Measurements from ENCODE around the gene ZNF526. TPM values are rescaled to one million over a fixed set of nuclear protein-coding genes. Genes with fewer than 3 reads are reported as not detected.

Gene ZNF526
- total RNA-seq, 1 donor from 2014 or later, result 6.4 TPM

DNA sequence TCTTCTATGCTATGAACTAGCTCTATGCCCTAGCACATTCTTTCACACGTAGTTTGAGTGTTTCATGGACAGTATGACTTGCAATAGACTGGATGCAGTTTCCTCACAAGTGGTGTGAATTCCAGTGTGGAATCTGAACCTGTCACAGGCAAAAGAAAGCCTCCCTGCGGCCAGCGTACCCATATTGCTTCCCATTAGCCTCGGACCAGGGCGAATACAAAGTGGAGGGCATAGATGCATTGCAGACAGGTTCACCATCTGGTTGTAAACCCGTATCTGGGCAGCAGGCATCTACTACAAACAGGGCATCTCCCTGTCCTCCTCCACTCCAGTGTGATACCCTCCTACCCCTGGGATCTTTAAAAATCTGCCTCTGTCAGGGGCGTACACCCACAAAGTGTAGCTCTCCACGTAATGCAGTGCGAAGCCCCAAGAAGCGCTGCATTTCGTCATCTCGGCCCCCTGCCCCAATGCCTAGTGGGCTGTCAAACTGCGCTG is 47.6 kb downstream of the ZNF526 start:
- DNase-seq, result no peak

DNA sequence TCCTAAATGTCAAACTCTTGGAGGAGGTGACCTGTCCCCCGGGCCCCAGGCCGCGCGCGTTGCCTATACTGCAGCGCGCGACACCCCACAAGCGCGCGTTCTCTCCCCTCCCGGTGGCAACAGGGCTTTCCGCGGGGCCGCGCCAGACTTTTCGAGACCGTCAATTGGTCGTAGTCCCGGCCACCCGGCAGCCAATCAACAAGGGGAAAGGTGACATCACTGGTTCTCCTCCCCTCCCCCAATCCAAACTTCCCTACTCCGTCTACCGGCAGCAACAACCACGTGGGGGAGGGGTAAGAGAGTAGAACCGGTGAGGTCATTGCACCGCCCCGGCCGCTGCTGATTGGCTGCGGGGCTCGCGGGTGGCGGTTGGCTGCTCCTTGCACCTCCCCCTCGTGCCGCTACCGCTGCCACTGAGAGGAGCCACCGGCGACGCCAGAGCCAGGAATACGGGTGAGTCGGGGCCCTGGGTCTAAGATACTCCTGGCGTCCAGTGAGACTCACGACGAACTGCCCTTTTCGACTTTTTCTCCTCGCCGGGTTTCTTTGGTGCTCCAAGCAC is 48.1 kb downstream of the ZNF526 start:
- DNase-seq, result peak; percentile 98

DNA sequence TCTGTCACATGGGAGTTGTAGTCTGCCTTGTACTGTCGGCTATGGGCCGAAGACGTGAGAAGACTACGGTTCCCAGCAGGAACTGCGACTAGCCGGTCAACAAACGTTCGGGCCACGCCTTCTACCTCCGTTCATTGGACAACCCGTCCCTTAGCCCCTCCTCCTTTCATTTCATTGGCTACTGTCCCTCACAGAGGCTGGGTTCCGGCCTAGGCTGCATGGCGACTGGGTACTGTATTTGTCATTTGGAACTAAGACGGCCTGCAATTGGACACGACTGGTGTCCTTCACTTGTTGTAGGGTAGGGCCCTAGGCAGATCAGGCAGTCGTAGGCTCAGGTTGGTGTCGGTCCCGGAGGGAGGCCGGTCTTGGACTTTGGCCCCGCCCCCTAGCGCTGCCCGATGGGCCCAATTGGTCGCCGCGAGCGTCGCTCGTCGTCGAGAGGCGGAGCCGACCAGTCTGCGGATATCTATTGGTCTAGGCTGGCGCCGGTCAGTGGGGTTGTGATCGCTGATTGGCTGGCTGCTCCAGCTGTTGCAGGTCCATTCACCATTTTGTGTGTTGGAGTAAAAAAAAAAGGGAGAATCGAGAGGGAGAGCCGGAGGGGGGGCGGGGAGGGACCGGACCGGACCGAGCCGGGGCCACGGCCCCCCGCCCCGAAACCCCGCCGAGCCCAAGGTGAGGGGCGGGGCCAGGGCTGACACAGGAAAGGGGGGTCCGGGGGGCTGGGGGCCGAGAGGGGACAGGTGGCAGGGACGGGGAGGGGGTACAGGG is 48.8 kb downstream of the ZNF526 start, which contains the start of gene CIC:
Gene CIC, plus strand, starts transcription at position 549 of the 774 bp plus-strand sequence. CDS start 2,532 bp downstream, outside the sequence.
- DNase-seq, result peak; percentile 100

DNA sequence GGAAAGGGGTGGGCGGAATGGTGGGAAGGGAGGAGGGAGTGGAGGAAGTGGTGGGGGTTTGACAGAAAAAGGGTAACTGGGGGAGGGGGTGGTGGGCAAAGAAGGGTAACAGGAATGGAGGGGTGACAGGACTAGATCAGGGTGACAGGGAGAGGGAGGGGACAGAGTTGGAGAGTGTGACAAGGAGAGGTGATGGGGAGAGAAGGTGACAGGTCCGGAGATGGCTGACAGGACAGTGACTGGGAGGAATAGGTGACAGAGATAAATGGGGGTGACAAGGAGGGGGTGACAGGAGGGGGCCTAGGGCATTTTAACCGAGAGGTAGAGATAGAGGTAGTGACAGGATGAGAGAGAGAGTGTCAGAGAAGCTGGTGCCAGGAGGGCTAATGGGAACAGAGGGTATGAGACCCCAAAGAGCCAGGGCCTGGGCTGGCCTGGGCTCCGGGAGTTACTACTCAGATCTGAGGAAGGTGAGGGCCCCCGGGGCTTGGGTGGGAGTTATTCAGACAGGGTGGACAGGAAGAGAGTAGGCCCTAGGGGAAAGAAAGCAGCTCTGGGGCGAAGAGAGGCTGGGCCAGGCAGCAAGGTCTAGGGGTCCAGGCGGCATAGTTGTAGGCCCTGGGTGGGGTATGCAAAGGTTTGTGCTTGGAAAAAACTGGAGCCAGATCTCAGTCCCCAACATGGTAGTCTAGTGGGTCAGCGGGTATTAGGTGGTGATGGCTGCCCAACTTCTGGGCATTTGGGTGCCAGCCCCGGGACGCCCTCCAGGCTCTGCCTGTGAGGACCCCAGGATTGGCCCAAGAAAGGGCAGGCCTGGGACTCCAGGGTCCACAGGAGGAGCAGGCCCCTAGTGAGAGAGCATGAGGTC is 49.6 kb downstream of the ZNF526 start:
- no peak for DNase-seq

DNA sequence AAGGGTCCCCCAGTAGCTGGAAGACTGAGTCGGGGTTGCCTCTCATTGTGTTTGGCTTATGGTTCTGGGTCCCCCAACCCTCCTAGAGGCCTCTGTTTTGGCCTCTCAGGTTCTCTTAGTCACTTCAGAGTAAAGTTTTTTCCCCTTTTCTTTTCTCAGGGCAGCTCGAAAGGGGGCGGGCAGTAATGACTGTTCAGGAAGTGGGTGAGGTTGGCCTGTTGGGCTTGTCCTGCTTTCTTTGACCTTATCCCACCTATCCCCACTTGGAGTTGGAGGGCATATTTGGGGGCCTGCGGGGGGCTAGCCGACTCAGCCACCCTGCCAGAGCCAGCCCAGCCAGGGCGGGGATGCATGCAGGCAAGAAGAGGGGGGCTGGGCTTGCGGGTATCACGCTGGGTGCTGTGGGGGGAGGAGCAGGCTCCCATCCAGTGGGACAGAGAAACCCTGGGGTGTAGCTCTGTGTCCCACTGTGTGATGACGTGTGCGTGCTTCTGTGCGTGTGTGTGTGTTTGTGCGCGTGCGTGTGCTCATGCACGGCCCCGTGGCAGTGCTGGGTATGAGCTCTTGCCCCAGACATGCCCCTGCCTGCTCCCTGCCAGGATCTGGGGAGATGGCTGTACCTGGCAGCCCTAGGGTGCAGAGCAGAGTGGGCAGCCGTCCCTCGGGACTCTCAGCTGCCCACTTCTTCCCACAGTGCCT is 50.4 kb downstream of the ZNF526 start:
- DNase-seq, result peak; percentile 48

DNA sequence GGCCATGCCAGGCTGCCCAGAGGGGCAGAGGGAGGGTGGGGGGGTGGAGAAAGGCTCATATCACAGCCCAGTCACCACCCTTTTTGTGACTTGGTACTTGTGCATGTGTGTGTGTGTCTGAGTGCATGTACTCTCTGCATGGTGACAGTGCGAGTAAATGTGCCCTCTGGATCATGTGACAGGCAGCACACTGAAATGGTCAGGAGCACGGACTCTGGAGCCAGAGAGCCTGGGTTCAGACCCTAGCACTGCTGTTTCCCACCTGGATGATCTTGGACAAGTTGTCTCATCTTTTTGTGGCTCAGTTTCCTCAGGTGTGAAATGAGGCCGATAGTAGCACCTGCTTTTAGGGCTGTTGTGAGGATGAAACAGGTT is 50.9 kb downstream of the ZNF526 start:
- DNase-seq, result no peak

DNA sequence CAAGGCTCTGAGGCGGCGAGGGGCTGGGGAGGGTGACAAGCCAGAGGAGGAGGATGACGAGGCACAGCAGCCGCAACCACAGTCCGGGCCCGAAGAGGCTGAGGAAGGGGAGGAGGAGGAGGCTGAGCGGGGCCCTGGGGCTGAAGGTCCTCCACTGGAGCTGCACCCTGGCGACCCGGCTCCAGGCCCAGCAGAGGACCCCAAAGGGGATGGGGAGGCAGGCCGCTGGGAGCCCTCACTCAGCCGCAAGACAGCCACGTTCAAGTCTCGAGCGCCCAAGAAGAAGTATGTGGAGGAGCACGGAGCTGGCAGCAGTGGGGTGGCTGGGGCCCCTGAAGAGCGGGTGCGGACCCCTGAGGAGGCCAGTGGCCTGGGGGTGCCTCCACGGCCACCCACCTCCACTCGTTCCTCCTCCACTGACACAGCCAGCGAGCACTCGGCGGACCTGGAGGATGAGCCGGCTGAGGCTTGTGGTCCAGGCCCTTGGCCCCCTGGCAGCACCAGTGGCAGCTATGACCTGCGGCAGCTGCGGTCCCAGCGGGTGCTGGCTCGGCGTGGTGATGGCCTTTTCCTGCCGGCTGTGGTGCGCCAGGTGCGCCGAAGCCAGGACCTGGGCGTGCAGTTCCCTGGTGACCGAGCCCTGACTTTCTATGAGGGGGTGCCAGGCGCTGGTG is 51.9 kb downstream of the ZNF526 start:
- DNase-seq, result no peak

DNA sequence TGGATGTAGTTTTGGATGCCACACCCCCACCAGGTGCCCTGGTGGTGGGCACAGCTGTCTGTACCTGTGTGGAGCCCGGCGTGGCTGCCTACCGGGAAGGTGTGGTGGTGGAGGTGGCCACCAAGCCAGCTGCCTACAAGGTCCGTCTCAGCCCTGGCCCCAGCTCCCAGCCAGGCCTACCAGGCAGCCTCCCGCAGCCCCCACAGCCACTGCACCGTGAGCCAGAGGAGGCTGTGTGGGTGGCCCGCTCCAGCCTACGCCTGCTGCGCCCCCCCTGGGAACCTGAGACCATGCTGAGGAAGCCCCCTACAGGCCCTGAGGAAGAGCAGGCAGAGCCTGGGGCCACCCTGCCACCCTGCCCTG is 52.4 kb downstream of the ZNF526 start:
- no peak for DNase-seq

DNA sequence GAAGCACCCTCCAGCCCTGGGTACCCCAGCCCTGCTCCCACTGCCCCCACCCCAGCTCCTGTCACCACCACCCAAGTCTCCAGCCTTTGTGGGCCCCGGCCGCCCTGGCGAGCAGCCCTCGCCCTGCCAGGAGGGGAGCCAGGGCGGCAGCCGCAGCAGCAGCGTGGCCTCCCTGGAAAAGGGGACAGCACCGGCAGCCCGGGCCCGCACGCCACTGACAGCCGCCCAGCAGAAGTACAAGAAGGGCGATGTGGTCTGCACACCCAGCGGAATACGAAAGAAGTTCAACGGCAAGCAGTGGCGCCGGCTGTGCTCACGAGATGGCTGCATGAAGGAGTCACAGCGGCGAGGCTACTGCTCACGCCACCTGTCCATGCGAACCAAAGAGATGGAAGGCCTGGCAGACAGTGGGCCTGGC is 52.9 kb downstream of the ZNF526 start:
- DNase-seq, result no peak

DNA sequence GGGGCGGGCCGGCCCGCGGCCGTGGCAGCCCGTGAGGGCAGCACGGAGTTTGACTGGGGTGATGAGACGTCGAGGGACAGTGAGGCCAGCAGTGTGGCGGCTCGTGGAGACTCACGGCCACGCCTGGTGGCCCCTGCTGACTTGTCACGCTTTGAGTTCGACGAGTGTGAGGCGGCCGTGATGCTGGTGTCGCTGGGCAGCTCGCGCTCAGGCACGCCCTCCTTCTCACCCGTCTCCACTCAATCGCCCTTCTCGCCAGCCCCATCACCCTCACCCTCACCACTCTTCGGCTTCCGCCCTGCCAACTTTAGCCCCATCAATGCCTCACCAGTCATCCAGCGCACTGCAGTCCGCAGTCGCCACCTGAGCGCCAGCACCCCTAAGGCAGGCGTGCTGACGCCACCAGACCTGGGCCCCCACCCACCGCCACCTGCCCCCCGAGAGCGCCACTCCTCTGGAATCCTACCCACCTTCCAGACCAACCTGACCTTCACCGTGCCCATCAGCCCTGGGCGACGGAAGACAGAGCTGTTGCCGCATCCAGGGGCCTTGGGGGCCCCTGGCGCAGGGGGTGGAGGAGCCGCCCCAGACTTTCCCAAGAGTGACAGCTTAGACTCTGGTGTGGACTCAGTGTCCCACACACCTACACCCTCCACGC is 53.4 kb downstream of the ZNF526 start:
- no peak for DNase-seq

DNA sequence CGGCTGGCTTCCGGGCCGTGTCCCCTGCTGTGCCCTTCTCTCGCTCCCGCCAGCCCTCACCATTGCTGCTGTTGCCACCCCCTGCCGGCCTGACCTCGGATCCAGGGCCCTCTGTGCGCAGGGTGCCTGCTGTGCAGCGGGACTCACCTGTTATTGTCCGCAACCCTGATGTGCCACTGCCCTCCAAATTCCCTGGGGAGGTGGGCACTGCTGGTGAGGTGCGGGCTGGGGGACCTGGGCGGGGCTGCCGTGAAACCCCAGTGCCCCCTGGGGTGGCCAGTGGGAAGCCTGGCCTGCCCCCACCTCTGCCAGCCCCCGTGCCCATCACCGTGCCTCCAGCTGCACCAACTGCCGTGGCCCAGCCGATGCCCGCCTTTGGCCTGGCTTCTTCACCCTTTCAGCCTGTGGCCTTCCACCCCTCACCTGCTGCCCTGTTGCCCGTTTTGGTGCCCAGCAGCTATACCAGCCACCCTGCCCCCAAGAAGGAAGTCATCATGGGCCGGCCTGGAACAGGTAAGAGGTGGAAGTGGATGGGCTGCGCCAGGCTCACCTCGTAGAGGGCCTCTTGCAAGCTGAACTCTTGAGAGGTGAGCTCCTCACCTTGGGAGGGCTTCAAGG is 54.1 kb downstream of the ZNF526 start:
- DNase-seq, result no peak

DNA sequence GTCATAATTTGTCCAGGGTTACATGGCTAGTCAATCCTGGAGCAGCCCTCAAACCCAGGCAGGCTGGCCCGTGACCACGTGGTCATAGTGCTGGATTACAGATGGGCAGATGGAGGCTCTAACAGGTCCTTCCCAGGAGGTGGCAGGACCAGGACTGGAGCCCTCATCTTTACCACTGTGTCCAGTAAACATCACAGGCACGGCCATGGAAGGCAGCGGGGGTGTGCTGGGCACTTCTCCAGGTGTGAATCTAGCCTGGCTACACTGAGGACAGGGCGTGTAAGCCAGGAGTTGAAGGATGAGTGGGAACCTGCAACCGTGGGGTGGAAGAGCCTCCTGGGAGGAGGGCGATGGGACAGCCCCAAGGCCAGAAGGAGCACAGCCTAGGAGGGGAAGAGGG is 55.0 kb downstream of the ZNF526 start:
- DNase-seq, result no peak

DNA sequence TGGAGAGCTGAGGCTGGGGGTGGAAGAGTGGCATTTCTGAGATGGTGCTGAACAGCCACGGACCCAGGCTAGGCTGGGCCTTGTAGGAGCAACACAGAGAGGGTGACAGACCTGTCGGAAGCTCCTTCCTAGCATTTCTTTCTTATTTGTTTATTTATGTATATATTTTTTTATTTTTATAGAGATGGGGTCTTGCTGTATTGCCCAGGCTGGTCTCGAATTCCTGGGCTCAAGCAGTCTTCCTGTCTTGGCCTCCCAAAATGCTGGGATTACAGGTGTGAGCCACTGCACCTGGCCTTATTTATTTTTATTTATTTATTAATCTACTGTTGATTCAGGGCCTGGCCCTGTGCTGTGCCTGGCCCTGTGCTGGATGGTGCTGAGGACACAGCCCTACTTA is 55.4 kb downstream of the ZNF526 start:
- no peak for DNase-seq

DNA sequence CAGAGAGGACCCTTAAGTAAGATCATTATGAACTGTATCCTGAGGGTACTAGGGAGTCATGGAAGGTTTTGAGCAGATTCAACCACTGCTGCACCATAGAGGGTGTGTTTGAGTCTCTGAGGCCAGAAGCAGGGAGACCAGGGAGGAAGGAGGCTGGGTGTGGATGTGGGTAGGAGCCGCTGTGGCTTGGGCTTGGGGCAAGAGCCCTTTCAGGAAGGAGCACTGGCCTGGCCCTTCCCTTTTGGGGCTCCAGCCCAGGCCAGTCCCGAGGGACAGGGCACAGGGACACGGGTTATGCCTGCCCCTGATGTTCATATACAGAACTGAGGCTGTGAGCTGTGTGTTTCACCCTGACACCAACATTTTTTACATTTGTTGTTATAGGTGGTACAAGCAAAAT is 56.2 kb downstream of the ZNF526 start:
- DNase-seq, result no peak

DNA sequence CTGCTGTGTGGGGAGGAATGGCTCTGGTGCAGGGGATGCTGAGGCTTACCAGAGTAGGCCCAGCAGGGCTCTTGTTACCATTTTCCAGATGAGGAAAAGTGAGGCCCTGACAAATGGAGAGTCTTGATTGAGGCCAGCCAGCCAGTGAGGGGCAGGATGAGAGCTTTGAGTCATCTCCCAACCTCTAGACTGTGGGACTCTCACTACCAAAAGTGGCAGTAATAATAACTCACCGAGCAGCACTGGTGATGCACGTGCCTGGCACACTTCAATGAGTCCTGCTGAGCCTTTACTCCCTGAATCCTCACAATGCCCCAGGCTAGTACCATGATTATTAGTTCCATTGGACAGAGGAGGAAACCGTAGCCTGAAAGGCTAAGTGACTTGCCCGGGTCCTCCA is 56.7 kb downstream of the ZNF526 start:
- no peak for DNase-seq

Other genes with a start within 250 kb of the ZNF526 start
- gene ATP1A3, start 226.1 kb upstream of the ZNF526 start, total RNA-seq, result 153 TPM
- 20.0 TPM for gene GRIK5, start 150.1 kb upstream of the ZNF526 start, total RNA-seq
- gene ZNF574, start 144.1 kb upstream of the ZNF526 start, total RNA-seq, result 11.1 TPM
- gene POU2F2, start 87.9 kb upstream of the ZNF526 start, total RNA-seq, result 3.0 TPM
- 20.4 TPM for gene DEDD2, start 2.6 kb upstream of the ZNF526 start, total RNA-seq
- gene GSK3A, start 22.3 kb downstream of the ZNF526 start, total RNA-seq, result 19.7 TPM
- 7.8 TPM for gene ERF, start 34.8 kb downstream of the ZNF526 start, total RNA-seq
- gene CIC, start 48.9 kb downstream of the ZNF526 start, total RNA-seq, result 19.5 TPM
- 1.4 TPM for gene PRR19, start 81.8 kb downstream of the ZNF526 start, total RNA-seq
- gene PAFAH1B3, start 82.3 kb downstream of the ZNF526 start, total RNA-seq, result 198 TPM
- gene TMEM145, start 93.0 kb downstream of the ZNF526 start, total RNA-seq, result 47.1 TPM
- gene MEGF8, start 105.3 kb downstream of the ZNF526 start, total RNA-seq, result 43.7 TPM
- not detected for gene CNFN, start 170.0 kb downstream of the ZNF526 start, total RNA-seq
- 9.2 TPM for gene LIPE, start 207.1 kb downstream of the ZNF526 start, total RNA-seq
- gene CXCL17, start 222.6 kb downstream of the ZNF526 start, total RNA-seq, result 0.31 TPM

All from occipital lobe (tissue), 2 donors.